A549 (cell line): Measurements from ENCODE around the gene KIF13A. TPM values are rescaled to one million over a fixed set of nuclear protein-coding genes. Genes with fewer than 3 reads are reported as not detected.
"Not testable (repeated sequence)": the region's sequence is repeated elsewhere in the genome, so short reads cannot be mapped to it uniquely, and the experiment has no call there.

Experiments
- ATAC-seq, 2 experiments: fragments of 200-7000 bp in 1 of 2; fragments of >200 bp in 1 of 2; cut with Nextera tagmentation in 1 of 2; cut with Tn5 transposase in 1 of 2; 3 replicates each; pipeline versions ENCODE4 v1.8.0 to v1.9.1; 2018 to 2020; ENCODE audit warnings: mild to moderate bottlenecking in 1 of 2, moderate library complexity in 1 of 2
- CTCF ChIA-PET: fragments of 300-600 bp; sonication (Branson Sonifier 250); formaldehyde crosslinking; extraction: SDS; loops from one replicate; lab custom pipeline; 2021; ENCODE audit warnings: antibody characterized with exemption, inconsistent platforms; lab: Yijun Ruan, JAX
- POLR2A ChIA-PET: fragments of 350-600 bp; formaldehyde crosslinking; extraction: SDS; loops from one replicate; lab custom pipeline; 2021; ENCODE audit warnings: antibody characterized with exemption, inconsistent platforms; lab: Yijun Ruan, JAX
- DNase-seq, 2 experiments: peaks; one replicate each; pipeline versions ENCODE4 v3.0.0 to v3.0.0-alpha.2; 2011 to 2016; ENCODE audit warnings: low read depth in 1 of 2, low spot score in 1 of 2
- FAIRE-seq: peaks from 2 replicates; lab custom pipeline; 2011; peaks lifted over from hg19 to GRCh38; lab: Jason Lieb, UNC
- H3K27ac ChIP-seq, 2 experiments: fragments of >200 bp; sonication (Bioruptor Twin); formaldehyde crosslinking; 3 replicates each; pipeline ENCODE4 v1.5.1; 2016 to 2017
- H3K4me1 ChIP-seq: fragments of >200 bp; sonication (Bioruptor Twin); formaldehyde crosslinking; 3 replicates; pipeline ENCODE4 v1.6.1; 2016
- H3K4me2 ChIP-seq: fragments of >200 bp; sonication (Bioruptor Twin); formaldehyde crosslinking; 3 replicates; pipeline ENCODE4 v1.6.1; 2016
- H3K4me3 ChIP-seq: fragments of >200 bp; sonication (Bioruptor Twin); formaldehyde crosslinking; 3 replicates; pipeline ENCODE4 v1.5.1; 2016
- H3K9me3 ChIP-seq: fragments of >200 bp; sonication (Bioruptor Twin); formaldehyde crosslinking; 3 replicates; pipeline ENCODE4 v1.6.1; 2016
- BCL3 ChIP-seq: fragments of >200 bp; sonication (Bioruptor Twin); formaldehyde crosslinking; IDR thresholded peaks from 3 replicates; pipeline ENCODE4 v1.6.1; 2016
- CBX8 ChIP-seq: fragments of 200-600 bp; sonication (generic); IDR thresholded peaks from 2 replicates; pipeline ENCODE4 v1.6.1; 2016
- E2F6 ChIP-seq: IDR thresholded peaks from 2 replicates; pipeline ENCODE4 v1.6.1; 2012; ENCODE audit warnings: low read depth, borderline replicate concordance
- EHF ChIP-seq: fragments of 250-450 bp; sonication (Bioruptor Pico); IDR thresholded peaks from 2 replicates; pipeline ENCODE4 v1.5.0; 2020; ENCODE audit warnings: mild to moderate bottlenecking
- EP300 ChIP-seq, 2 experiments: fragments of >200 bp; sonication (Bioruptor Twin); formaldehyde crosslinking; IDR thresholded peaks; 2 replicates in 1 of 2; 3 replicates in 1 of 2; pipeline ENCODE4 v1.6.1; 2016 to 2017
- FOSL2 ChIP-seq, 2 experiments: fragments of 450-650 bp in 1 of 2; fragments of >200 bp in 1 of 2; sonication (Bioruptor Twin) in 1 of 2; formaldehyde crosslinking; IDR thresholded peaks; 2 replicates each; pipeline versions ENCODE4 v1.5.0 to v1.6.1; 2016 to 2020; ENCODE audit warnings: mild to moderate bottlenecking in 1 of 2, moderate library complexity in 1 of 2
- FOXS1 ChIP-seq: fragments of 250-450 bp; sonication (Bioruptor Pico); IDR thresholded peaks from 2 replicates; pipeline ENCODE4 v1.5.0; 2020; ENCODE audit warnings: mild to moderate bottlenecking, moderate library complexity
- HOXB5 ChIP-seq: fragments of 250-450 bp; sonication (Bioruptor Pico); IDR thresholded peaks from 2 replicates; pipeline ENCODE4 v1.5.0; 2020; ENCODE audit warnings: mild to moderate bottlenecking, moderate library complexity
- KDM5A ChIP-seq: fragments of 200-600 bp; sonication (generic); IDR thresholded peaks from 2 replicates; pipeline ENCODE4 v1.6.1; 2016; ENCODE audit warnings: antibody characterized with exemption, mild to moderate bottlenecking
- MAFK ChIP-seq: fragments of 450-650 bp; IDR thresholded peaks from 2 replicates; pipeline ENCODE4 v1.6.1; 2014; ENCODE audit not compliant: partially characterized antibody
- NR3C1 ChIP-seq: fragments of >200 bp; sonication (Bioruptor Twin); formaldehyde crosslinking; IDR thresholded peaks from 3 replicates; pipeline ENCODE4 v1.6.1; 2017
- POLR2A ChIP-seq: IDR thresholded peaks from 2 replicates; pipeline ENCODE4 v1.6.1; 2012; ENCODE audit warnings: mild to moderate bottlenecking, low read length
- RAD21 ChIP-seq, 2 experiments: fragments of >200 bp in 1 of 2; sonication (Bioruptor Twin) in 1 of 2; formaldehyde crosslinking in 1 of 2; IDR thresholded peaks in 1 of 2; conservative IDR thresholded peaks in 1 of 2; 2 replicates in 1 of 2; 3 replicates in 1 of 2; pipeline ENCODE4 v1.6.1; 2012 to 2018; ENCODE audit warnings: inconsistent platforms in 1 of 2
- RCOR1 ChIP-seq: fragments of 150-350 bp; IDR thresholded peaks from 2 replicates; pipeline ENCODE4 v1.6.1; 2014; ENCODE audit warnings: antibody characterized with exemption, low read length, low read depth
- REST ChIP-seq: fragments of 200-600 bp; sonication (generic); IDR thresholded peaks from 2 replicates; pipeline ENCODE4 v1.6.1; 2016; ENCODE audit warnings: antibody characterized with exemption, mild to moderate bottlenecking, moderate library complexity
- RNF2 ChIP-seq: fragments of 200-600 bp; sonication (generic); IDR thresholded peaks from 2 replicates; pipeline ENCODE4 v1.6.1; 2016; ENCODE audit warnings: low read depth, mild to moderate bottlenecking, antibody characterized with exemption, moderate library complexity, borderline replicate concordance
- ZC3H11A ChIP-seq: fragments of 450-650 bp; IDR thresholded peaks from 2 replicates; pipeline ENCODE4 v1.6.1; 2014; ENCODE audit warnings: antibody characterized with exemption, mild to moderate bottlenecking
- ZFP36 ChIP-seq: fragments of 450-650 bp; IDR thresholded peaks from 2 replicates; pipeline ENCODE4 v1.6.1; 2014; ENCODE audit warnings: borderline replicate concordance; ENCODE audit not compliant: partially characterized antibody
- WGBS: methylation state at CpG from one replicate; pipeline ENCODE4 v1.1.6; 2017; ENCODE audit errors: missing lambda C conversion rate; 5-methylcytosine and 5-hydroxymethylcytosine counted together
- polyA plus RNA-seq, 4 experiments: library from polyadenylated mRNA; depleted of rRNA in 3 of 4; stranded (reverse); fragments of >200 nt; fragmentation: RNase III in 1 of 4; extraction: RNeasy Plus Mini Kit Qiagen cat#74134 plus additional on column Dnase treatment in 1 of 4; gene quantifications; 2 replicates in 3 of 4; 3 replicates in 1 of 4; pipeline ENCODE4 v1.2.3, GENCODE V29; 2011 to 2017

Gene KIF13A
- polyA plus RNA-seq, 2 of the 4 experiments (the other 2 are of a cell fraction): 30.2 to 39.4 TPM

- no peak overlapping the region for H3K27ac ChIP-seq
- TF ChIP-seq POLR2A: no peak
- TF ChIP-seq MAFK: no peak
- TF ChIP-seq ZC3H11A: no peak
- TF ChIP-seq EHF (CRISPR knock-in tag): no peak
- TF ChIP-seq HOXB5 (CRISPR knock-in tag): no peak
- TF ChIP-seq FOSL2 (IDR thresholded peaks at IDR 0.05): no peak
- TF ChIP-seq FOSL2 (CRISPR knock-in tag; IDR thresholded peaks at IDR 0.05): no peak
- TF ChIP-seq RAD21 (conservative IDR thresholded peaks at IDR 0.05 in 1 of 2, IDR thresholded peaks at IDR 0.05 in 1 of 2): no peak
- no peak for TF ChIP-seq CBX8
- TF ChIP-seq, all 56 proteins: peak for 0
- no peak for ATAC-seq
- H3K4me1 ChIP-seq: peaks cover 8% of the 10 kb centered on the region; the same call in 2 of the 3 replicates
- no peak for DNase-seq
- H3K4me3 ChIP-seq: no peak overlapping the region
- WGBS: 83% methylated on average over 4 of the region's 4 CpGs
- ChIA-PET CTCF (interaction anchor here (0.7 to 1.1 kb wide), 3 partner anchors 62 to 277 kb away, joined by 3 to 5 read pairs (median 4); partner anchors contain the start of gene NHLRC1), POLR2A (no interaction called here)
- no peak for FAIRE-seq
- H3K4me2 ChIP-seq: no peak overlapping the region
- H3K9me3 ChIP-seq: no peaks in the 10 kb centered on the region
Observed at GRCh38 chr6:17845598-17845997, 141.8 kb downstream of the KIF13A start.

- CTCF ChIA-PET: interaction anchor here (1.1 kb wide), 2 partner anchors 134 to 278 kb away, joined by 4 to 5 read pairs; partner anchors contain the start of gene NHLRC1
- H3K27ac ChIP-seq, H3K4me1 ChIP-seq, POLR2A ChIA-PET, H3K9me3 ChIP-seq, ATAC-seq, FAIRE-seq, DNase-seq, H3K4me3 ChIP-seq, H3K4me2 ChIP-seq: not testable (repeated sequence)
- 86% methylated on average over 7 of the region's 7 CpGs for WGBS
Observed at GRCh38 chr6:17844967-17845366, 142.5 kb downstream of the KIF13A start.

- no peak for TF ChIP-seq EHF (CRISPR knock-in tag)
- no peak for TF ChIP-seq EP300 (IDR thresholded peaks at IDR 0.05)
- no peak for TF ChIP-seq KDM5A
- no peak for TF ChIP-seq FOXS1 (CRISPR knock-in tag)
- no peak for TF ChIP-seq NR3C1
- no peak for TF ChIP-seq BCL3
- TF ChIP-seq E2F6: no peak
- TF ChIP-seq, all 56 proteins: peak for 0
- Histone ChIP-seq H3K9me3 (no peaks in the 10 kb centered on the region), H3K4me1 (peaks cover 13% of the 10 kb centered on the region; the same call in 2 of the 3 replicates), H3K4me3 (no peak overlapping the region), H3K4me2 (no peak overlapping the region), H3K27ac (peak overlapping the region in 1 of 2 experiments; percentile 50; a peak in 1 of 6 replicates)
- no peak for ATAC-seq
- ChIA-PET CTCF (interaction anchor here (0.6 kb wide), 1 partner anchor 147 kb away, joined by 3 read pairs; no protein-coding TSS in a partner anchor), POLR2A (no interaction called here)
- no peak for DNase-seq
- 72% methylated on average over 8 of the region's 8 CpGs for WGBS
- no peak for FAIRE-seq
Observed at GRCh38 chr6:17842934-17843821, 144.3 kb downstream of the KIF13A start.

GRCh38 chr6:17842014-17842776, 145.2 kb downstream of the KIF13A start:
- Histone ChIP-seq H3K4me3 (no peak overlapping the region), H3K9me3 (no peaks in the 10 kb centered on the region), H3K4me1 (peaks cover 16% of the 10 kb centered on the region; the same call in 2 of the 3 replicates), H3K27ac (no peak overlapping the region), H3K4me2 (no peak overlapping the region)
- 86% methylated on average over 3 of the region's 3 CpGs for WGBS
- DNase-seq (no peak), ATAC-seq (no peak), FAIRE-seq (no peak)
- CTCF ChIA-PET: interaction anchor here (0.8 kb wide), 1 partner anchor 9 kb away, joined by 6 read pairs; no protein-coding TSS in a partner anchor
- POLR2A ChIA-PET: no interaction called here
- TF ChIP-seq NR3C1: no peak
- TF ChIP-seq CBX8: no peak
- TF ChIP-seq HOXB5 (CRISPR knock-in tag): no peak
- TF ChIP-seq ZFP36: no peak
- no peak for TF ChIP-seq RCOR1
- TF ChIP-seq RNF2: no peak
- no peak for TF ChIP-seq REST
